ENCODE results near the gene PINK1. TPM values are rescaled to one million over a fixed set of nuclear protein-coding genes. Genes with fewer than 3 reads are reported as not detected.
A peak's percentile ranks its signal among the peaks of the same experiment; 100 is the strongest.

The PINK1 gene
- total RNA-seq, 1 donor from 2014 or later = 44.3 TPM

DNA sequence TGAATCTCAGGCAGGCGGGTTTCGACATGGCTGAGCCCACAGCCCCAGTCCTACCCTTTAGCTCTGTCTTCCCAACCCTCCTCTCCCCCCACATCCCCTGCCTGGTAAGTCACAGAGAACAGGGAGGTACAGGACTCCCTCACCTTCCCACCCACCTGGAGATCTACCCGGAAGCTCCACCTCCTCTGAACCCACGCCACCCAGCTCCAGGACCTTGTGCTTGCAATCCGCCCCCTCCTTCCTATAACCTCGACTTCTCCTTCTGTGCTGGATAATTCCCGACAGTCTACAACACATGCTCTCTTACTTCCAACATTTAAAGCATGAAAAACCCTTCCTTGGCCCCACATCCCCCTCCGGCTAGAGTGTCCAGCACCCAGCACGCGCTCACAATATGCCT is 62.3 kb downstream of the PINK1 start:
- no peak overlapping the region for H3K4me3 ChIP-seq (ENCODE audit: low read depth, low read length)
- TF ChIP-seq, protein P1, sequence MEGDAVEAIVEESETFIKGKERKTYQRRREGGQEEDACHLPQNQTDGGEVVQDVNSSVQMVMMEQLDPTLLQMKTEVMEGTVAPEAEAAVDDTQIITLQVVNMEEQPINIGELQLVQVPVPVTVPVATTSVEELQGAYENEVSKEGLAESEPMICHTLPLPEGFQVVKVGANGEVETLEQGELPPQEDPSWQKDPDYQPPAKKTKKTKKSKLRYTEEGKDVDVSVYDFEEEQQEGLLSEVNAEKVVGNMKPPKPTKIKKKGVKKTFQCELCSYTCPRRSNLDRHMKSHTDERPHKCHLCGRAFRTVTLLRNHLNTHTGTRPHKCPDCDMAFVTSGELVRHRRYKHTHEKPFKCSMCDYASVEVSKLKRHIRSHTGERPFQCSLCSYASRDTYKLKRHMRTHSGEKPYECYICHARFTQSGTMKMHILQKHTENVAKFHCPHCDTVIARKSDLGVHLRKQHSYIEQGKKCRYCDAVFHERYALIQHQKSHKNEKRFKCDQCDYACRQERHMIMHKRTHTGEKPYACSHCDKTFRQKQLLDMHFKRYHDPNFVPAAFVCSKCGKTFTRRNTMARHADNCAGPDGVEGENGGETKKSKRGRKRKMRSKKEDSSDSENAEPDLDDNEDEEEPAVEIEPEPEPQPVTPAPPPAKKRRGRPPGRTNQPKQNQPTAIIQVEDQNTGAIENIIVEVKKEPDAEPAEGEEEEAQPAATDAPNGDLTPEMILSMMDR (conservative IDR thresholded peaks at IDR 0.05; ENCODE audit: low read depth, low read length) = no peak
- DNase-seq (ENCODE audit: low read depth) = no peak

DNA sequence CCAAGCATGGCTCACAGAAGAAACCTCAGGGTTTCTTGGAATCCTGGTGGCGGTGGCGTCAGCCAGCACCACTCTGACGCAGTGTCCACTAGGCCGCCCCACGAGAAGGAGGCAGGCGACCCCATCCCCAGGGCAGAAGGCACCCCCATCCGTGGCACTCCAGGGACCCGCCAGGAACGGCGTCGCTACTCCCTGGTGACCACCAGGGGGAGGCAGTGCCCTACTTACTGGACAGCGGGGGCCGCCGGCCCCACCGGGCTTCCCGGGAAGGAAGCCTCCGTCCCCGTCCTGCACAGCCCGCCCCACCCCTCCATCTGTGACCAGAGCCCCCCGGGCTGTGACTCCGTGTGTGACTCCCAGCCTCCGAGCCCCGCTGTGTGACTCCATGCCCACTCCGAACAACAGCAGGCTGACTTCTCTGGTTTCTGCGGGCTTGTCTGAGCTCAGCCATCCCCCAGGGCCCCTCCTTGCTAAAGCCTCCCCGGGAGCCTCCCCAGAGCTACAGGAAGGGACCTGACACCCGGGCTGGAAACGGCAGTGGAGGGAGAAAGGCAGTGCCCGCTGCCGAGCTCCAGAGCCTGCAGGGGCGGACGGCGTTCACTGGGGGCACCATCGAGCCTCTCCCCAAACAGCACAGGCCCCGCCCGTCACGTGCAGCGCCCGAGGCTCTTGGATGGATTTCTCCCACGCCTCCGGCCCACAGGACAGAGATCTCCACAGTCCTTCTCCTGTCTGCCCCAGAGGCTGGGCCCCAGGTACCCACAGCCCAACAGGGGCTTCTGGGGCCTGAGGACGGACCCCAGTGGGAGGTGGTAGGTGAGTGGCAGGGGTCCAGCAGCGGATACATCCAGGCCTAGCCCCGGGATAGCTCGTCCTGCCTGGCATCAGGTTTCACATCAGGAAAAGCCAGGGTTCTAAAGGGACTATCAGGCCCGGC is 63.4 kb downstream of the PINK1 start:
- no peak for DNase-seq (ENCODE audit: low read depth)
- H3K4me3 ChIP-seq (ENCODE audit: low read depth, low read length) = peak overlapping the region; percentile 62
- TF ChIP-seq, protein P1 (conservative IDR thresholded peaks at IDR 0.05; ENCODE audit: low read depth, low read length) = peak; percentile 74

DNA sequence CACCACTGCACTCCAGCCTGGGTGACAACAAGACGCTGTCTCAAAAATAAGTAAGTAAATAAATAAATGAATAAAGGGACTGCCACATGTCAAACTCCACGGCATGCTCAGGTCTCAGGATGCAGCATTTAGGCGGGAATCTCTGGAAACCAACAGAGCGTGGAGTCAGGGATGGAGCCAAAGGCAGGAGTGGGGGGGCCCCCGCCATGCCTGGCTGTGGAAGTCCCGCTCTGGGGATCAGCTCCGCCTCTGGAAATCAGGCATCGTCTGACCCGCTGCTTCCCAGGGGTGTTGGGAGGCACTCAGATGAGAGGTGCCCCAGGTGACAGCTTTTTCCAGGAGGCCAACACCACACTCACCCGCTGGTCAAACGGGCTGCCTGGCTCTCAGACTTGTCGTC is 64.3 kb downstream of the PINK1 start:
- no peak overlapping the region for H3K4me3 ChIP-seq (ENCODE audit: low read depth, low read length)
- DNase-seq (ENCODE audit: low read depth) = no peak
- TF ChIP-seq, protein P1 (conservative IDR thresholded peaks at IDR 0.05; ENCODE audit: low read depth, low read length) = no peak

DNA sequence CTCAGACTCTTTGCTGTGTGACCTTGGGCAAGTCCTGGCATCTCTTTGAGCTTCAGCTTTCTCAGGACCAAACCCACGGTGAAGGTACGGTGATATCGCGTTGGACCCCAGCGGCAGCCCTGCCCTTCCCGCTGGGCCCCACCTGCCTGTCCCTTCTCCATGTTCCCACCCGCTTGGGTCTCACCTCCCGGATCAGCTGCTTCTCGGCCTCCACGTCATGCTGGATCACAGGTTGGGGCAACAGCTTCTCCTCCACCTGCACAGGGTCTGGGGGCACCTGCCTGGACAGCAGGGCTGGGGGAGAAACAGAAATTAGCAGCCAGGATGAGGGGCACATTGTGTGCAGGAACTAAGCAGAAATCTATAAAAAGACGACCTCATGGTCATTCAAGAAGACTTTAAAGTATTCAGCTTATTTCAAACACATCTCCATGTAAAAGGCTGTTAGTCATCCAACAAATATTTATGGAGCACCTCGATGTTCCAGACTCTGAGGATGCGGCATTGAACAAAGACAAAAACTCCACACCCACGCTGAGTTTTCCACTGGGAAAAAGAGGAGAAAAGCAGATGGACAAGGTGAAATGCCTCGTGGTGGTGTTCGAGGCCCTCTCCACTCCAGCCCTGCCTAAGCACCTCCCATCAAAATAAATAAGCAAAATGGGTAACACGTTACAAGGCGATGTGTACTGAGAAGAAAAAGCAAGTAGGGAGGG is 65.1 kb downstream of the PINK1 start:
- no peak overlapping the region for H3K4me3 ChIP-seq (ENCODE audit: low read depth, low read length)
- TF ChIP-seq, protein P1 (conservative IDR thresholded peaks at IDR 0.05; ENCODE audit: low read depth, low read length) = no peak
- no peak for DNase-seq (ENCODE audit: low read depth)

DNA sequence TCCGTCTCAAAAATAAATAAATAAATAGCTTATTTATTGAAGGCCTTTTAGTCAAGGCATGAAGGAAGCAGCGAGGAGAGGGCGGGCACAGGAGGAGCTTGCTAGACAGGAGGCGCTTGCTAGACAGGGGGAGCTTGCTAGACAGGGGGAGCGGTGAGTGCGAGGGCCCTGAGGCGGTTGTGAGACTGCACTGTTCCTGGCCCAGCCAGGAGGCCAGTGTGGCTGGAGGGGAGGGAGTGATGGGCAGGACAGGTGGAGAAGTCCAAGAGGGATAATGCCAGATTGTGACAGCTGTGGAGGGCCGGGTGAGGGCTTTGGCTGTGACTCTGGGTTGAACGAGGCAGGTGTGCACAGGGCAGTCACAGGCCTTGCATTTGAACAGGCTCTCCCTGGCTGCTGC is 66.3 kb downstream of the PINK1 start:
- no peak overlapping the region for H3K4me3 ChIP-seq (ENCODE audit: low read depth, low read length)
- no peak for DNase-seq (ENCODE audit: low read depth)
- TF ChIP-seq, protein P1 (conservative IDR thresholded peaks at IDR 0.05; ENCODE audit: low read depth, low read length) = no peak

DNA sequence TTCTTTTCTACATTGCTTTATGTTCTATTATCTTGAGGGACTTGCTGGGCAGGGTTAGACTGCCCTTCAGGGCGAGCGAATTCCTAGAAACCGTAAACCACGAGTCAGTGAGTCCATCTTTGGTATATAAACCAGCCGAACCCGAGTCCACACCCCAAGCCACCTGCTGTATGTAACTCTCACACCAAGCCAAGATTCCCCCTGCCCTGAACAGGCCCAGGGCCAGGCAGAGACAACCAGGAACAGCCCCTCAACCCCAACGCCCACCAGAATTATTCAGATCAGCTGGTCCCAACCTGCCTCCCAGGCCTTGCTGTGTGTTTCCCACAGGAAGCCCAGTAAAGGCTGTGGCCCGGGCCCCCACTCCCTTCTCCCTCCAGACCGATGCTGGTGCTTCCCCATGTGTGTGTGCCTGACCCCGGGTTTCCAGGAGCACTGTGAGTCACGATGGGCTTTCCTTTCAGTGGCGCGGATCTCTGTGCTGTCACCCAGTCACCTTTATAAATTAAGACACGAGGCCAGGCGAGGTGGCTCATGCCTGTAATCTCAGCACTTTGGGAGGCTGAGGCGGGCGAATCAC is 67.5 kb downstream of the PINK1 start:
- DNase-seq (ENCODE audit: low read depth) = no peak
- TF ChIP-seq, protein P1 (conservative IDR thresholded peaks at IDR 0.05; ENCODE audit: low read depth, low read length) = no peak
- no peak overlapping the region for H3K4me3 ChIP-seq (ENCODE audit: low read depth, low read length)

Other genes with a start within 250 kb of the PINK1 start
- gene CAMK2N1, start 147.2 kb upstream of the PINK1 start, total RNA-seq = 18.2 and 19.7 TPM in 2 replicates
- gene MUL1, start 125.3 kb upstream of the PINK1 start, total RNA-seq = 24.6 and 30.4 TPM in 2 replicates
- gene FAM43B, start 80.9 kb upstream of the PINK1 start, total RNA-seq = 0.36 and 0.81 TPM in 2 replicates
- gene CDA, start 44.4 kb upstream of the PINK1 start, total RNA-seq = 6.0 and 10.1 TPM in 2 replicates
- 191 and 331 TPM in 2 replicates for gene DDOST, start 27.9 kb downstream of the PINK1 start, total RNA-seq
- 1.8 and 3.3 TPM in 2 replicates for gene KIF17, start 84.5 kb downstream of the PINK1 start, total RNA-seq
- 15.2 and 23.8 TPM in 2 replicates for gene SH2D5, start 99.2 kb downstream of the PINK1 start, total RNA-seq
- gene HP1BP3, start 153.8 kb downstream of the PINK1 start, total RNA-seq = 120 and 142 TPM in 2 replicates